GM19468 (cell line): ENCODE data around the gene LIPK.

Experiments used
- ATAC-seq: cut with Tn5 transposase; IDR thresholded peaks from one replicate; pipeline ENCODE4 v1.9.1; 2021; ENCODE audit warnings: mild to moderate bottlenecking, moderate library complexity, moderate number of reproducible peaks; ENCODE audit not compliant: unreplicated experiment; ENCODE audit errors: extremely low read depth

The LIPK gene

DNA sequence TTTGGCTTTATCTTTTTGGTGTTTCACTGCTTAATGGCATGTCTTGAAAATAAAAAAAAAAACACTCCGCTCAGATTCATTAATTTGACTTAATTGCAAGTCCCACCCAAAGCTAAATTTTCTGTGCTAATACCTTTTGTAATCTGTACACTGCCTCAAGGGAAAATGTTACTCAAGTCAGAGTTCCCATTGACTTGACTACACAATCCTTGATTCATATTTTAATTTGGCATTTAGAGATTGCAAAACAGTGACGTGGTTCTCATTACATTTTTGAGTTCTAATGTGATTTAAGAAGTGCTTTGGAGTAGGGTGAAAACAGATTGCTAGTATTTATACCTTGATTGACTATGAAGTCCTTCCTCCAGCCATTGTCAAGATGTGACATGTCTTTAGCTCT is 75.2 kb downstream of the LIPK start:
- ATAC-seq = no peak

DNA sequence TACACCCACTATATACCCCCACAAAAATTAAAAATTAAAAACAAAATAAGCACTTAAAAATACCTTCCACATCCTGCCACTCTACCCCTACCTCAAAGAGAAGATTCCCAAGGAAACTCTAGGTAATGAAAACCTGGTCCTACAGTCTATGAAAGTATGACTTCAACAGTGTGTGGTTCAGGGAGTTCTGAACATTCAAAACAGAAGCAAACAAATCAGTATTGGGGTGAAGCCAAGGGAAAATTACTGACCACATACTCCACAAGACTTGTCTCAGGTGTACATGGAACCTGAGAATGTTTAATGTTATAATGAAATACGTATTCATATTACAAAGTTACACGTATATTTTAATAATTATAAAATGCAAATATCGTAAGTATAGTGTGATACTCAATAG is 76.2 kb downstream of the LIPK start:
- no peak for ATAC-seq

DNA sequence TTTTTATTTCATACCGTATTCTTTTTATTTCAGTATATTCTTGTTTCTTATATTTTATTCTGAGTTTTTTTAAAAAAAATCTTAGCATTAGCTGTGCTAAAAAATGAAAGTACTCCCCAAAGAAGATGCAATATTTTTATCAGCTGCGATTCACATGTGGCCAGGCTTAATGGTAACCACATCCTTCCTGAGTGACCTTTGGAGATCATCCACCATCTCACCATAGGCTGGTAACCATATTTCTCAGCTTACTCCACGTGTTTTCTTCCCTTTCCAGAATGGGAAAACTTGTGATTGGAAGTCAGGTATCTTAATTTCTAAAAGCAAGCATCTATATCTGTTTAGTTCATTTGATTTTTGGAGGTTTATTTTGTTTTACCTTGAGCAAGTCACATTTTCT is 77.7 kb downstream of the LIPK start:
- no peak for ATAC-seq

DNA sequence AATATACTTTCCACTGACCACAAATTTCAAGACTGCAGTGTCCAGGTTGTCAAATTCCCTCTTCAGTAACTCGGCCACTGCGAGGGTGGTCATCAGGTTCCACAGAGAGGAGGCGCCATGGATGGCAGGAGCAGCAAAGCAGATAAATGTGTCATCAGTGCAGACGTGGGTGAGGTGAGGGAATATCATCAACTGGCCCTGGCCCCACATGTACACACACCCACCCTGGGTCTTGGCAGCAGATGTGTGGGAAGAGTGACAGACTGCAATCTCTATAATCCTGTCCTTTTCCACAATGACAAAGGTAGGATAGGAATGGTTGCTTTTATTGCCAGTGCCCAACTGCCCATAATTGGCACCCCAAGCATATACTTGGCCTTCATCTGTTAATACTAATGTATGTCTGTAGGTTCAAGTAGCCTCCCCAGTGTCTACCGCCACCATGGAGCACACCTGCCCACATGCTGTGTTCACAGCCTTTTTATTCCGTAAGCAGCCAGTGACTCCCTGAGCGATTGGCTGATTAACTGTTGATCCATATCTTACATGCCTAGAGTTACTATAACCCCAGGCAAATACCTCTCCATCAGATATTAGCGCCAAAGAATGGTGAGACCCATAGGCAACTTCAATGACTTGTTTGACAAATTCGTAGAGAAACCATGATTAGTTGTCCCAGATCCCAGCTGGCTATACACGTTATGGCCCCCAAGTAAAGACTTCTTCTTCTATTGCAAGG is 80.2 kb downstream of the LIPK start:
- no peak for ATAC-seq

DNA sequence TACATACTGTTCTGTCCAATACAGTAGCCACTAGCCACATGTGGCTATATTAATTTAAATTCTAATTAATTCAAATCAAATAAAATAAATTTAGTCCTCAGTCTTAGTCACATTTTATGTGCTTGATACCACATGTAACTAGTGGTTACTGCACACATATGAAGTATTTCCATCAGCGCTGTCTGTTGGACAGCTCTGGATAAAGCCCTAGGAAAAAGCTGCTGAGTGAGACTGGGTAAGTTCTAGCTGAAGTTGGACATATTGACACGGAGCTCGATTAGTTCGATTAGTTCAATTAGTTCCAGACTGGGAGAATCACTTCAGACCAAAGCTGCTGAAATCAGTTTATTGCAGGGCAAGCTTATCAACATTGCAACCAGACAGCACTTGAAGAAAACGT is 81.4 kb downstream of the LIPK start:
- no peak for ATAC-seq

DNA sequence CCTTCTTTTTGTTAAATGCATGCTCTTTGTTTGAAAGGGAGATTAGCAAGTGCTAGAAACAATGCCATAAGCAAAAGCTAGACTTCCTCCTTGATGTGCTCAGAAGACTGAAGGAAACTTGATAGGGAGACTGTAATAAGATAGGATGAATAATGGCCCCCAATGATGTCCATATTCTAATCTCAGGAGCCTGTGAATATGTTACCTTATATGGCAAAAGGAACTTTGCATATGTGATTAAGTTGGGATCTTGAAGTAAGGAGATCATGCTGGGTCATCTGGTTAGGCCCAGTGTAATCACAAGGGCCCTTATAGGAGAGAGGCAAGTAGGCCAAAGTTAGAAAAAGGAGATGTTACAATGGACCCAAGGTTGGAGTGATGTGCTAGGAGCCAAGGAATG is 82.9 kb downstream of the LIPK start:
- ATAC-seq = no peak

DNA sequence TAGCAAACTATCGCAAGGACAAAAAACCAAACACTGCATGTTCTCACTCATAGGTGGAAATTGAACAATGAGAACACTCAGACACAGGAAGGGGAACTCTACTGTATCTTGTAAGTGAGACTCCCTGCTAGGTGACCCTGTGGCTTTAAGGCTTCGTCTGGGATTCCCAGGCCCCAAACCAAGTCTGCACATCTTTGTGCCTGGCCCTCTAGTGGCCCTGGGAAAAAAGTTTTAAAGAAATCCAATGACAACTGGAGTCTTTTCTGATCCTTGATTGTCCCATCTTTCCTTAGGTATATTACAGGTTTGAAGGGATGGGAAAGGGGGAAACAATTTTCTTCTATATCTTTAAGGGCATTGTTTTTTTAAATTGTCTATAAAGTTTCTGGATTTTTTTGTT is 85.9 kb downstream of the LIPK start:
- ATAC-seq = no peak

DNA sequence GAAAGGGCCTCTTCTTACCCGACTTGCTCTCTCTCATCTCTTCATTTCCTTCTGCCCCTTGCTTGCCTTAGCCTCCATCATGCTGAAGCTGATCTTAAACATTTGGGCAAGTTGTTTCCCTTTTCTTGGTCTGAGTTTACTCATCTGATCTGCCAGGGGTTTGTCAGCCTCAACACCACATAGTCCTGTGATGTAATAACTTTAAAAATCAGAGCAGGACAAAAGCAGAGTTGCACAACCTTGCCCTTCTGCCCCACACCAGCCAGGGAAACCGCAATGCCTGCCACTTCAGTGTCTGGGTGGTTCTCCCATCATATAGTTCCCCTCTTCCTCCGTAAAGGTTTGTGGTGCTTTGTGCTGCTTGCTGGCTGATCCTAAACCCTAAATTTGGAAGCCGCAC is 86.6 kb downstream of the LIPK start:
- ATAC-seq = no peak

DNA sequence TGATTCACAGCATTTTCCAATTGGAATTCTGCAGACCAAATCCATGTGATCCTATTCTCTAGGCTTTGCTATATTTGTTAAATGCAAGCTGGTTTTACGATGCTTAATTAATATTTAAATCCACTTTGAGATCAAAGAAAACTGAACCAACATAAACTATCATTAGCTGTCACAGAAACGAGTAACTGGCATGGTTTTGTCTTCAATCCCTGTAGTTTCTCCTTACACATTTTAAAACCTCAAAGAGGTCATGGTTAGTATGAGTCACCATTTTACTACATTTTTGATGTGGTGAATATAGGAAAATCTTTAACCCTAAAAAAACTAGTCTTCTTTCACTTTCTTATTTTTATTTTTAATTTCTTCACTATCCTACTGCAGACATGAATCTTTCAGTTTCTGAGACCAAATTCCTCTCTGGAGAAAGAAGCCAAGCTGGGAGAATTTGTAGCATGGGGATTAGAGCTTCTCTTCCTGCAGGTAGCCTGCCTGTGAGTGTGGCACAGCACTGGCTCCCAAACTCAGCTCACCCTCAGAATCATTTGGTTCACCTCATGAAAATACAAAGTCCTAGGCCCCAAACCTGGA is 87.8 kb downstream of the LIPK start:
- ATAC-seq = no peak

DNA sequence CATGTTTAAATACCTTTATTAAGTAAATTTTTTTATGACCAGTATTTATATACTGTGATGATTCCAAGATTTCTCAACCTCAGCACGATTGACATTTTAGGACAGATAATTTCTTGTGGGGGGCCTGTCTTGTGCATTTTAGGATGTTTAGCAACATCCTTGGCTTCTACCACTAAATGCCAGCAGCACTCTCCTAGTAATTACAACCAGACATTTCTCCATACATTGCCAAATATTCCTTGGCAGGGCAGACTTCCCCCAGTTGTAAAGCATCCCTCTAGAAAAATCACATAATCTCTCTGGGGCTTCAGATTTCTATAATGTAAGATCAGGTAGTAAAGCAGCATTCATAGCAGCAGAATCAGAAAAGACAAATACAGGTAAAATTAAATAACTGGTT is 88.7 kb downstream of the LIPK start:
- ATAC-seq = no peak

DNA sequence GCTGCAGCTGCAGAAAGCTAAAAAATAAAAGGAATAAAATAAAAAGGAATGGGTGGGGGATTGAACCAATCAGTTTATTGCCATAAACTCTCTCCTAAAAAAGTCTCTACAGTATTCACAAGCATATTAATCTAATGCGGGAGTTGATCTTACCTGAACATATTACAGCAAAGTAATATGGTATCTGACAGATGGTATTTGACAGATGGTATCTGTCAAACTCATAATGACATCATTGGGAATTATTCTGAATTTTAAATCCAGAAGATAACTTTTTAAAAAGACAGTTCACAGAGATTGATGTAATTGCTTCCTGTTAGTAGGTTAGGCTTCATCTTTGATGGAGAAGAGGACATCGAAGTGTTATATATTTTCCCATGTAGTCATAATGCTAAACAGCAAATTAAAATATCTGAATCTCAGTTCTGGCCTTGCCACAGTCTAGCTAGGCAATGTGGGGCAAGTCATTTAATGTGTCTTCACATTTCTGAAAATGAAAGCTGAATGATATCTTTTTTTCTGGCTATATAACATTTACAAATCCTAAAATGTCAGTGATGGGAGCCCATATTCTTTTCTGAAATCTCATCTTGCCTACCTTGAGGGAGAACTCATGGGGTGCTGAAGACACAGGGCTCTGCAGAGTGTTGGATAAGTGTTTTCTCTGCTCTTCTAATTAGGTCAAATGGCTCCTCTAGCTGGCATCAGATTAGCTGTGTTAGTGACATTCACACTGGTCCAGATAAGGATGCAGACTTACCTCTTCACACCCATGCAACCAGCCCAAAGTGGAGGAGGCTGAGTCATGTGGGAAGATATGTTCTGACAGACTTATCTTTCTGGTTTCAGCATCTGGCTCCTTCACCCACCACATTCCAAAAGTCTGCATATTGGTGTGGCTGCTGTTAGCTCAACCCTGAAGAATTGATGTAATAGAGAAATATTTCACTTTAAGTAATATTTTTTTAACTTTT is 94.4 kb downstream of the LIPK start:
- no peak for ATAC-seq
